ENCODE measurements around the gene BIRC3. TPM values are rescaled to one million over a fixed set of nuclear protein-coding genes. Genes with fewer than 3 reads are reported as not detected.
"Not testable (repeated sequence)": the region's sequence is repeated elsewhere in the genome, so short reads cannot be mapped to it uniquely, and the experiment has no call there.

BIRC3 gene
- total RNA-seq, 1 donor from 2014 or later = not detected

DNA sequence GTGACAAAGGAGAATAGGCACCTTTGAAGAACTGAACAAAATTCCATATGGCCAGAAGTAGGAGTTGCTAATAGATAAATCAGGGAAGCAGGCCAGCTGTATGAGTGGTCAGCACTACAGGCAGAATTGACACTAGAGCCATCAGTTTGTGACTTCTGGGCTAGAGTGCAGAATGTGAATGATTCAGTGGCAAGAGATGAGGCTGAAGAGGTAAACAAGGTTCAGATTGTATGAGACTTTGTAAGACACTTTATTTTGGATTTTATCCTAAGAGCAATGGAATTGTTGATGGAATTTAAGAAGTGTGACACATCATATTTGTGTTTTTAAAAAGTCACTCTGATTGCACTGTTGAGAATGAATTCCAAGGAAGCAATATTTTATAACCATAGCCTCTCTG, 12.9 kb downstream of the BIRC3 start:
- no peaks in the 10 kb centered on the region for H3K9me3 Mint-ChIP-seq (ENCODE audit: unreplicated experiment)
- H3K27me3 Mint-ChIP-seq (ENCODE audit: unreplicated experiment) = no peaks in the 10 kb centered on the region
- H3K4me1 Mint-ChIP-seq (ENCODE audit: low read depth, unreplicated experiment) = no peaks in the 10 kb centered on the region
- no peak for DNase-seq
- no peaks in the 10 kb centered on the region for H3K36me3 Mint-ChIP-seq (ENCODE audit: unreplicated experiment)
- TF ChIP-seq, protein P1, sequence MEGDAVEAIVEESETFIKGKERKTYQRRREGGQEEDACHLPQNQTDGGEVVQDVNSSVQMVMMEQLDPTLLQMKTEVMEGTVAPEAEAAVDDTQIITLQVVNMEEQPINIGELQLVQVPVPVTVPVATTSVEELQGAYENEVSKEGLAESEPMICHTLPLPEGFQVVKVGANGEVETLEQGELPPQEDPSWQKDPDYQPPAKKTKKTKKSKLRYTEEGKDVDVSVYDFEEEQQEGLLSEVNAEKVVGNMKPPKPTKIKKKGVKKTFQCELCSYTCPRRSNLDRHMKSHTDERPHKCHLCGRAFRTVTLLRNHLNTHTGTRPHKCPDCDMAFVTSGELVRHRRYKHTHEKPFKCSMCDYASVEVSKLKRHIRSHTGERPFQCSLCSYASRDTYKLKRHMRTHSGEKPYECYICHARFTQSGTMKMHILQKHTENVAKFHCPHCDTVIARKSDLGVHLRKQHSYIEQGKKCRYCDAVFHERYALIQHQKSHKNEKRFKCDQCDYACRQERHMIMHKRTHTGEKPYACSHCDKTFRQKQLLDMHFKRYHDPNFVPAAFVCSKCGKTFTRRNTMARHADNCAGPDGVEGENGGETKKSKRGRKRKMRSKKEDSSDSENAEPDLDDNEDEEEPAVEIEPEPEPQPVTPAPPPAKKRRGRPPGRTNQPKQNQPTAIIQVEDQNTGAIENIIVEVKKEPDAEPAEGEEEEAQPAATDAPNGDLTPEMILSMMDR (IDR thresholded peaks at IDR 0.05; ENCODE audit: partially characterized antibody, unreplicated experiment) = no peak
- no peak overlapping the region for H3K27ac Mint-ChIP-seq (ENCODE audit: unreplicated experiment)
- H3K4me3 Mint-ChIP-seq (ENCODE audit: unreplicated experiment) = no peak overlapping the region

DNA sequence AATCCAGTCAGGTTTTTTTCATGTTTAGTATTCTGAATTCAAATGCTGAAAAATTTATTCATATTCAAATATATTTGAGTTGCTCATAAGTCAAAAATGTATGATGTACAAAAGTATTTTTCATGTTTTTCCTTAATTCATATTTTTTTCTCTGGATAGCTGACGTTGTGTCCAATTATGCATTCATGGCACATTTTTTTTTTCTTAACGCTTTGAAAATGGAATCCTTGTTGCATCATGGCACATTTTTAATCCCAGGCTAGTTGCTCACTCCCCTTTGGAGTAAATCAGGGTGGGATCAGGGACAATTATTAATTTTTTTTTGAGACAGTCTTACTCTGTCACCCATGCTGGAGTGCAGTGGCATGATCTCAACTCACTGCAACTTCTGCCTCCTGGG, 14.1 kb downstream of the BIRC3 start:
- Mint-ChIP-seq H3K9me3 (ENCODE audit: unreplicated experiment) (no peaks in the 10 kb centered on the region), H3K27me3 (ENCODE audit: unreplicated experiment) (no peaks in the 10 kb centered on the region), H3K4me1 (ENCODE audit: low read depth, unreplicated experiment) (no peaks in the 10 kb centered on the region), H3K27ac (ENCODE audit: unreplicated experiment) (no peak overlapping the region), H3K36me3 (ENCODE audit: unreplicated experiment) (no peaks in the 10 kb centered on the region), H3K4me3 (ENCODE audit: unreplicated experiment) (no peak overlapping the region)
- no peak for DNase-seq
- TF ChIP-seq, protein P1 (IDR thresholded peaks at IDR 0.05; ENCODE audit: partially characterized antibody, unreplicated experiment) = no peak

DNA sequence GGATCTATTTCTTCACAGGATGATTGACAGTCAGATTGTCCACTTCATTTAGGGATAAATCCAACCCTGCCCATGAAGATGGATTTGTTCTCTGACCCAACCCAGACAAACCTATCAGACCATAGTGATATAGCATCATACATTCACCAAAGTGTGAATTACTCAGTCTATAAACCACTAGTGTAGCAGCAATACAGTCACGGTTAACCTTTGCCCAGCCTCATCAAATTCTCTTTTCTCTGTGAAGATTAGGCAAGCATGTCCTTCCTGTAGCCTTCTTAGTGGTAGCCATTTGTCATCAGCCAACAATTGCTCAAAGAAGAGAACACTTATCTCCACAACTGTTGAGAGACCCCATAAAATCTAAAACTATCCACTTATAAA, 15.3 kb downstream of the BIRC3 start:
- Mint-ChIP-seq H3K36me3 (ENCODE audit: unreplicated experiment) (no peaks in the 10 kb centered on the region), H3K9me3 (ENCODE audit: unreplicated experiment) (no peaks in the 10 kb centered on the region)

DNA sequence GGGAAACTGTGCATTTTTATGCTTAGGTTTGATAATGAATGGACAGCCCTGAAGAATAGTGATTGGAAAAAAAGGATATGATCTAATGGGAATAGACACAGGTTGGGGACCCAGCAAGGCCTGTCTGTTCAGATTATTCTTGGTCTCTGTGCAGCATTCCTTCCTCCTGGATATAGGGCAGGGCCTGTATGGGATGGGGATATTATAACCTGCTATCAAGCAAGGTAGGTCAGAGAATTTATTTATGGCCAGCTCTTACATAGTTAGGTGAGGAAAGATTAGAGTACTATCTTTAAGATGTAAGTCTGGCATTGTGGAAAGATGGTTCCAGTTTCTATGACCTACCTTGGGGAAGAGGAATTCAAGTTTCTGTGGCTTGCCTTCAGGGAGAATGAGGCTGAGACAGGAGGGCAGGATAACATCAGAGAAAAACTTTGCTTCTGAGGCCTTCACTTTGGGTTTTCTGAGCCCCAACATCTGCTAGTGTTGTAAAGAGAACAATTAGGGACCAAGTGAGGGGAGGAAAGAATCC, 21.3 kb downstream of the BIRC3 start:
- Mint-ChIP-seq H3K27ac (ENCODE audit: unreplicated experiment) (no peak overlapping the region), H3K27me3 (ENCODE audit: unreplicated experiment) (peaks cover 7% of the 10 kb centered on the region), H3K9me3 (ENCODE audit: unreplicated experiment) (no peaks in the 10 kb centered on the region), H3K36me3 (ENCODE audit: unreplicated experiment) (no peaks in the 10 kb centered on the region), H3K4me3 (ENCODE audit: unreplicated experiment) (no peak overlapping the region), H3K4me1 (ENCODE audit: low read depth, unreplicated experiment) (peaks cover 9% of the 10 kb centered on the region)
- TF ChIP-seq, protein P1 (IDR thresholded peaks at IDR 0.05; ENCODE audit: partially characterized antibody, unreplicated experiment) = no peak
- no peak for DNase-seq

More for the DNA sequence above, 15.3 kb downstream of the BIRC3 start:
- no peak overlapping the region for H3K4me3 Mint-ChIP-seq (ENCODE audit: unreplicated experiment)
- DNase-seq = no peak
- H3K27ac Mint-ChIP-seq (ENCODE audit: unreplicated experiment) = no peak overlapping the region
- TF ChIP-seq, protein P1 (IDR thresholded peaks at IDR 0.05; ENCODE audit: partially characterized antibody, unreplicated experiment) = no peak
- no peaks in the 10 kb centered on the region for H3K27me3 Mint-ChIP-seq (ENCODE audit: unreplicated experiment)
- H3K4me1 Mint-ChIP-seq (ENCODE audit: low read depth, unreplicated experiment) = no peaks in the 10 kb centered on the region

DNA sequence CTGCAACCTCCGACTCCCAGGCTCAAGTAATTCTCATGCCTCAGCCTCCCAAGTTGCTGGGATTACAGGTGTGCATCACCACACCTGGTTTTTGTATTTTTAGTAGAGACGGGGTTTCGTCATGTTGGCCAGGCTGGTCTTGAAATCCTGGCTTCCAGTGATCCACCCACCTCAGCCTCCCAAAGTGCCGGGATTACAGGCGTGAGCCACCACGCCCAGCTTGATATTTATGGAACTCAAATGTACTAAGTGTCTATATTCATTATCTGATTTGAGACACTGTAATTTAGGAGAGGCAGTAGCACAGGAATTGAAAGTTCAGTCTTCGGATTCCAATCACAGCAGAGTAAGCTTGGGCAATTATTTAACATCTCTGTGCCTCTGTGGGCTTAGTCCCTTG, 24.0 kb downstream of the BIRC3 start:
- not testable (repeated sequence) for H3K4me3 Mint-ChIP-seq (ENCODE audit: unreplicated experiment); H3K27ac Mint-ChIP-seq (ENCODE audit: unreplicated experiment); H3K9me3 Mint-ChIP-seq (ENCODE audit: unreplicated experiment); H3K27me3 Mint-ChIP-seq (ENCODE audit: unreplicated experiment); H3K36me3 Mint-ChIP-seq (ENCODE audit: unreplicated experiment); DNase-seq
- H3K4me1 Mint-ChIP-seq (ENCODE audit: low read depth, unreplicated experiment) = peaks cover 16% of the 10 kb centered on the region

All from glutamatergic neuron (in vitro differentiated cells).